GM12875 (cell line): ENCODE measurements around the gene EIF4H.

ENCODE experiments used
- H3K4me3 ChIP-seq: one replicate; pipeline ENCODE4 v1.5.1; 2011; ENCODE audit warnings: low read depth, low read length, control low read depth
- CTCF ChIP-seq: IDR thresholded peaks from 2 replicates; pipeline ENCODE4 v1.5.1; 2011; ENCODE audit warnings: low read depth, mild to moderate bottlenecking, control low read depth, inconsistent platforms, low read length, moderate library complexity, borderline replicate concordance; ENCODE audit not compliant: insufficient read depth

The EIF4H gene

DNA sequence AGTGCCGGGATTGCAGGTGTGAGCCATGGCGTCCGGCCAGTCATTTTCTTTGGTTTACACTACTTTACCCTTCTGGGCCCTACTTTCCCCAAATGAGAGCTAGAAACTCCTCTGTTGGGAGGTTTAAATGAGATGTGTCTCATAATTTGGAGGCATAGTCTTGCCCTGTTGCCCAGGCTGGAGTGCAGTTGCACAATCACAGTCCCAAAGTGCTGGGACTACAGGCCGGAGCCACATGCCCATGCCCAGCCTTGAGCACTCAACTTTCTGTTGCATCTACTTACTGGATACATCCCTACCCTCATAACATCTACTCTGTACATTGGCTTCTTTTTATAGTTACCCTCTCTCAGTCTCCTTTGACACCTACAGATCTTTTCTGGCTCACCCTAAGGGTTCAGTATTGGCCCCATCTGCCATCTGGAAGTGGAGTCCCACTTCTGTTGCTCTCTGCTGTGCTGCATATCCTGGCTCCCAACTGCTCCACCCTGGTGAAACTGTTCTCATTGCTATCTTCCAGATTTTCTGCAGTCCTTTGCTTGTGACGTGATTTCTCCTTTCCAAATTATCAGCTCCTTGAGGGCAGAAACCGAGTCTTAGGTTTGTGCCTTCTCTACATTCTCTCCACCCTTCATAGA, 8.4 kb downstream of the EIF4H start:
- TF ChIP-seq CTCF: no peak
- no peak overlapping the region for H3K4me3 ChIP-seq

DNA sequence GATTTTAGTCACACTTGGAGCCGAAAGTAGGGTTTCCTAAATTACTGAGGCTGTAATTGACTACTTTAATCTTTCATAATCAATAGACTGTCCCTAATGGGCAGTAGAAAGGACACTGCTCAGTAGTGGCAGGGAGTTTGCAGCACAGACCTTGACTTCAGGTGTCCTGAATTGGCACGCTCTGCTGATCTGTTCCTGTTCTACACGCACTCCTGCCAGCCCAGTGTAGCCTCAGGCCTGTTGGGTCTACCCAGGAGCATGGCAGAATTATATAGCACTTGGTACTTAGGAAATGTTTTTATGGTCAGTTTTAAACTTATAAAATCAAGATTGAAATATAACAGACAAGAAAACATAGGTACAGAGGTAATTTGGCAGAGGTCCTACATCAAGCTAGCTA, 9.0 kb downstream of the EIF4H start:
- TF ChIP-seq CTCF: no peak
- no peak overlapping the region for H3K4me3 ChIP-seq

DNA sequence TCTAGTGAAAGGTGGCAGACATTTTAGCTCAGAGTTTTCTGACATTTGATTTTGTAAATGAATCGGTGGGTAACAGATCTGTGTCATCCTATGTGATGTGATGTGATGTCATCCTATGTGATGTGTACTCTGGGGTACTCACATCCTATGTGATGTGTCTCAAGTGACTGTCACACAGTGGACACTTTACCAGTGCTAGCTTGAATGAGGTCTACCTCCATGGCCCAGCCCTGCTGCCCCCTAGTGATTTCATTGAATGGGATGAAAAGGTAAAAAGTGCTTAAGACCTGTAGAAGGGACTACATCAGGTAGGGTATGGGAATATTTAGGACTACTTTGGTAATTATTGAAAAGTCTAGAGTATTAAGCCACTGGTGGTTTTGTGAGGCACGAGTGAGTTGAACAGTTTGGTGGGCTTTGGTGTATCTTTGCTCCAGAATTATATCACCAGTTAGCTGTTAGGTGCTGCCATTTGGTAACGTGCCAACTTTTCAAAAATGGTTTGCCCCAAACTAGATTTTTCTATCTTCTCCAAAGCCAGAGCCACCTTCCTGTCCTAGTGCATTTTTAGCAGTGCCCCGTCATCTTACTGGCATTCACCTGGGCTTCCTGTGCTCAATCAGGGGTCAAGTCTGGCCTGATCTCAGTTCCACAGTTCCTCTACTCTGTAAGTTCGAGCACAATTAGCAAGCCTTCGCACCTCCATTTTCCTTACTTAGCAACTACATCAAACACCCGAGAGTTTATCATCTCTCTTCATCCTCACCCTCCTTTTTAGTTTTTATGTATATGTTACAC, 9.7 kb downstream of the EIF4H start:
- peak; percentile 43; the same call in 1 of the 2 replicates for TF ChIP-seq CTCF

DNA sequence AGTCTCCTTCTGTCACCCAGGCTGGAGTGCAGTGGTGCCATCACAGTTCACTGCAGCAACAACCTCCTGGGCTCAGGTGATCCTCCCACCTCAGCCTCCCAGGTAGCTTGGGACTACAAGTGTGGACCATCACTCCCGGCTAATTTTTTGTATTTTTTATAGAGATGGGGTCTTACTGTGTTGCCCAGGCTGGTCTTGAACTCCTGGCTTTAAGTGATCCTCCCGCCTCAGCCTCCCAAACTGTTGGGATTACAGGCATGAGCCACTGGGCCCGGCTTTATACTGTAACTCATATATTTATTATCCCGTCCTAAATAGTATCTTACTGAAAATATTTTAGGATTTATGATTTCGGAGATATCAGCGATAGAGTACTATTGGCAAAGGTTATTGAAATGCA, 10.9 kb downstream of the EIF4H start:
- H3K4me3 ChIP-seq: no peak overlapping the region
- TF ChIP-seq CTCF: no peak

More for the DNA sequence above, 9.7 kb downstream of the EIF4H start:
- no peak overlapping the region for H3K4me3 ChIP-seq

GRCh38 chr7:74185636-74186035, 11.5 kb downstream of the EIF4H start:
- H3K4me3 ChIP-seq: no peak overlapping the region
- no peak for TF ChIP-seq CTCF

DNA sequence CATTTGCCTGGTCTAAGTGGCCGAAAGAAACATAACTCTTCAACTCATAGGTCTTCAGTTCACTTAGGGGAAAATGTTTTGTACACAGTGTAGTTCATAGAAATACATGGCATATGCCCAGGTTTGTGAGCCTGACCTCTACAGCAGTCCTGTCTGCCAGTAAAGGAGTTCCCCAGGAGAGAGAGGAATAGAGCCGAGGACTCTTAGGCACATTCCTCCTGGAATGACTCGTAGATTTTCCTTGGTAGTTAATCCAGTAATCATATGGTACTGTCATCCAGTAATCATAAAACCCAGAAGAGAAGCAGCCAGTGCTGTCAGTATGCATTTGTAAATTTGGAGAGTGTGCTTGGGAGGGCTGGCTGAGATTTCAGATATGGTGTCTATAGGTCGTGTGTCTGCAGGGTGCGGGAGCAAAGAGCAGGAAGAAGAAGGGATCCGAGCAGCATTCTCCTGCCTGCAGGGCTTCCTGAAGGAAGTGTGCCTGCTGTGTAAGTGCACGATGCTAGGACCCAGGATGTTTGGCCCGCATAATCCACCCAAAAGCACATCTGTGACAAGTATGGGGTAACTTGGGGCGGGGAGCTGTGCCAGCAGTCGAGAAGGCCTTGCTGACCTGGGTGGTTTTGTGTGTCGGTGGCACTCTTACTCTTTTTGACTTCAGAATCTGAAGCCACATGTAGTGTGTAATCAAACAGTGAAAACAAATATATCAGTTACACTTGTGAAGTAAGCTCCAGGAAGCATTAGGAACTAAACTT, 13.9 kb downstream of the EIF4H start:
- no peak for TF ChIP-seq CTCF
- no peak overlapping the region for H3K4me3 ChIP-seq

GRCh38 chr7:74190259-74190658, 16.1 kb downstream of the EIF4H start:
- no peak for TF ChIP-seq CTCF
- H3K4me3 ChIP-seq: no peak overlapping the region
